MCF 10A (cell line): ENCODE measurements around the gene FBXO47. TPM values are rescaled to one million over a fixed set of nuclear protein-coding genes. Genes with fewer than 3 reads are reported as not detected.

Experiments used
- BruUV-seq: library from RNA; stranded (reverse); fragments of 400-500 nt; replicated peaks from 2 replicates; lab custom pipeline; 2021; lab: Mats Ljungman, UMichigan
- CTCF ChIA-PET: fragments of 300-600 bp; sonication (Branson Sonifier 250); formaldehyde crosslinking; extraction: SDS; loops from one replicate; lab custom pipeline; 2021; ENCODE audit warnings: antibody characterized with exemption, inconsistent platforms; lab: Yijun Ruan, JAX
- POLR2A ChIA-PET: fragments of 300-600, 350-650 bp; sonication (Branson Sonifier 250); formaldehyde crosslinking; extraction: SDS; loops from one replicate; lab custom pipeline; 2020; ENCODE audit warnings: antibody characterized with exemption, inconsistent platforms; lab: Yijun Ruan, JAX
- DNase-seq: peaks from one replicate; pipeline ENCODE4 v3.0.0-alpha.2; 2018; ENCODE audit not compliant: unreplicated experiment
- H3K27ac Mint-ChIP-seq: one replicate; pipeline ENCODE4 v1.8.0; 2022; ENCODE audit warnings: mild to moderate bottlenecking, low read depth, mixed read lengths; ENCODE audit not compliant: unreplicated experiment
- H3K27me3 Mint-ChIP-seq: one replicate; pipeline ENCODE4 v1.8.0; 2022; ENCODE audit warnings: mixed read lengths; ENCODE audit not compliant: insufficient read depth, unreplicated experiment
- H3K36me3 Mint-ChIP-seq: one replicate; pipeline ENCODE4 v1.8.0; 2022; ENCODE audit warnings: mild to moderate bottlenecking, moderate library complexity, mixed read lengths; ENCODE audit not compliant: insufficient read depth, unreplicated experiment
- H3K4me1 Mint-ChIP-seq: one replicate; pipeline ENCODE4 v1.8.0; 2022; ENCODE audit warnings: mixed read lengths; ENCODE audit not compliant: insufficient read depth, unreplicated experiment
- H3K4me3 Mint-ChIP-seq: one replicate; pipeline ENCODE4 v1.8.0; 2022; ENCODE audit warnings: mild to moderate bottlenecking, moderate library complexity, mixed read lengths; ENCODE audit not compliant: unreplicated experiment
- H3K9me3 Mint-ChIP-seq: one replicate; pipeline ENCODE4 v1.8.0; 2022; ENCODE audit warnings: mixed read lengths; ENCODE audit not compliant: unreplicated experiment
- intact Hi-C: fragments of 100-400 bp; cut with micrococcal nuclease; formaldehyde crosslinking; loops from 2 replicates; pipeline ENCODE4 v1.14.1; 2022
- total RNA-seq: library from RNA; stranded (reverse); gene quantifications from 2 replicates; pipeline ENCODE4 v1.2.3, GENCODE V29; 2022
- TF ChIP-seq, protein P1 (sequence below): fragments of 200-600 bp; IDR thresholded peaks from one replicate; pipeline ENCODE4 v1.8.0; 2022; ENCODE audit warnings: antibody characterized with exemption, mild to moderate bottlenecking; ENCODE audit not compliant: unreplicated experiment

The FBXO47 gene
- total RNA-seq, 1 experiment from 2014 or later: not detected

- no peak for DNase-seq
- Mint-ChIP-seq H3K36me3 (peaks cover 44% of the 10 kb centered on the region), H3K27me3 (no peaks in the 10 kb centered on the region), H3K4me3 (no peak overlapping the region), H3K27ac (no peak overlapping the region), H3K4me1 (no peaks in the 10 kb centered on the region), H3K9me3 (no peaks in the 10 kb centered on the region)
- intact Hi-C loops: no loop called here
- CTCF ChIA-PET: no interaction called here
- BruUV-seq: no TSS peak
- TF ChIP-seq, protein P1, sequence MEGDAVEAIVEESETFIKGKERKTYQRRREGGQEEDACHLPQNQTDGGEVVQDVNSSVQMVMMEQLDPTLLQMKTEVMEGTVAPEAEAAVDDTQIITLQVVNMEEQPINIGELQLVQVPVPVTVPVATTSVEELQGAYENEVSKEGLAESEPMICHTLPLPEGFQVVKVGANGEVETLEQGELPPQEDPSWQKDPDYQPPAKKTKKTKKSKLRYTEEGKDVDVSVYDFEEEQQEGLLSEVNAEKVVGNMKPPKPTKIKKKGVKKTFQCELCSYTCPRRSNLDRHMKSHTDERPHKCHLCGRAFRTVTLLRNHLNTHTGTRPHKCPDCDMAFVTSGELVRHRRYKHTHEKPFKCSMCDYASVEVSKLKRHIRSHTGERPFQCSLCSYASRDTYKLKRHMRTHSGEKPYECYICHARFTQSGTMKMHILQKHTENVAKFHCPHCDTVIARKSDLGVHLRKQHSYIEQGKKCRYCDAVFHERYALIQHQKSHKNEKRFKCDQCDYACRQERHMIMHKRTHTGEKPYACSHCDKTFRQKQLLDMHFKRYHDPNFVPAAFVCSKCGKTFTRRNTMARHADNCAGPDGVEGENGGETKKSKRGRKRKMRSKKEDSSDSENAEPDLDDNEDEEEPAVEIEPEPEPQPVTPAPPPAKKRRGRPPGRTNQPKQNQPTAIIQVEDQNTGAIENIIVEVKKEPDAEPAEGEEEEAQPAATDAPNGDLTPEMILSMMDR: no peak
- POLR2A ChIA-PET: no interaction called here
Observed at GRCh38 chr17:38893113-38893512, 74.1 kb downstream of the FBXO47 start.

DNA sequence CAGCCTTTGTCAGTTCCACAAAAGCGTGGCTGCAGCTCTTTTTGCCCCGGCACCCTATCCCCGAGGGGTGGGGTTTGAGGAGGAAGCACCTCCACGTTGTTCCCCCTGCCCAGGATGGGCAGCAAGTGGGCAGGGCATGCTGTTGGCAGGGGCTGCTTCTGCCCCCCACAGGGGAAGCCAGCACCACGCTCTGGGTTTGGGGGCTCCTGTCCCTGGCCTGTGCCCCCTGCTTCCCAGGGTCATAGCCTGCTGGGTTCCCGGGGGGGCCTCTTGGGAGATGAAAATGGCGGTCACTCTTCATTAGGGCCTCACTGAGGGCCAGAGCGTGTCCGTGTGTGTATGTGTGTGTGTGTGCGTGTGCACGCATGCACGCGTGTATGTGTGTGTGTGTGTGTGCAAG is 74.6 kb downstream of the FBXO47 start:
- ChIA-PET POLR2A (no interaction called here), CTCF (no interaction called here)
- no peak for DNase-seq
- H3K27me3 Mint-ChIP-seq: no peaks in the 10 kb centered on the region
- peaks cover 48% of the 10 kb centered on the region for H3K36me3 Mint-ChIP-seq
- no peaks in the 10 kb centered on the region for H3K4me1 Mint-ChIP-seq
- no peak overlapping the region for H3K4me3 Mint-ChIP-seq
- intact Hi-C loops: no loop called here
- H3K27ac Mint-ChIP-seq: no peak overlapping the region
- no TSS peak for BruUV-seq
- H3K9me3 Mint-ChIP-seq: no peaks in the 10 kb centered on the region
- TF ChIP-seq, protein P1: no peak

- no peak overlapping the region for H3K4me3 Mint-ChIP-seq
- H3K27me3 Mint-ChIP-seq: no peaks in the 10 kb centered on the region
- DNase-seq: no peak
- TF ChIP-seq, protein P1: no peak
- POLR2A ChIA-PET: no interaction called here
- peaks cover 48% of the 10 kb centered on the region for H3K36me3 Mint-ChIP-seq
- intact Hi-C loops: no loop called here
- CTCF ChIA-PET: no interaction called here
- no peaks in the 10 kb centered on the region for H3K9me3 Mint-ChIP-seq
- no peaks in the 10 kb centered on the region for H3K4me1 Mint-ChIP-seq
- no TSS peak for BruUV-seq
- H3K27ac Mint-ChIP-seq: no peak overlapping the region
Observed at GRCh38 chr17:38892083-38892482, 75.1 kb downstream of the FBXO47 start.

DNA sequence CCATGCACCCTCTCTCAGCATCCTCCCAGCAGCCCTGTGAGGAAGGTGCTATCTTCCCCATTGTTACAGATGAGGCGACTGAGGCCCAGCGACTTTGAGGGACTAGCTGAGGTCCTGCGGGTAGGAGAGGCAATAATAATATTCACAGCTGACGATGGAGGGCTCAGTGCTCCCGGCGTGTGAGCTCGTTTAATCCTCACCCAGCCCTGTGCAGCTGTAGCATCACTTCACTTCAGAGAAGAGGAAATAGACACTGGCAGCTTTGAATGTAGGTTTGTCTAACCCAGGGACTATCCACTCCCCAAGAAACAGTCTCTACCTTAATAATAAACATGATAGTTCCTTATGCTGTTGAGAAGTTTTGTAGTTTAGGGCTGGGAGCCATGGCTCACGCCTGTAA is 75.8 kb downstream of the FBXO47 start:
- Mint-ChIP-seq H3K4me1 (no peaks in the 10 kb centered on the region), H3K27me3 (no peaks in the 10 kb centered on the region), H3K27ac (no peak overlapping the region), H3K9me3 (no peaks in the 10 kb centered on the region), H3K36me3 (peaks cover 48% of the 10 kb centered on the region), H3K4me3 (no peak overlapping the region)
- intact Hi-C loops: no loop called here
- TF ChIP-seq, protein P1: no peak
- BruUV-seq: no TSS peak
- DNase-seq: no peak
- ChIA-PET POLR2A (no interaction called here), CTCF (interaction anchor here (0.7 kb wide), 1 partner anchor 1527 kb away, joined by 3 read pairs; no protein-coding TSS in a partner anchor)
